Activated naive CD4-positive, alpha-beta T cell treated with anti-CD3 and anti-CD28 coated beads for 36 hours (primary cell): Measurements from ENCODE around the gene RARB. TPM values are rescaled to one million over a fixed set of nuclear protein-coding genes. Genes with fewer than 3 reads are reported as not detected.

Experiments used
- CTCF ChIA-PET: fragments of 350-600 bp; sonication (Branson Sonifier 250); formaldehyde crosslinking; loops from one replicate; lab custom pipeline; 2021; ENCODE audit warnings: antibody characterized with exemption; lab: Charles Lee
- DNase-seq: peaks from one replicate; pipeline ENCODE4 v3.0.0-alpha.2; 2020
- H3K27ac Mint-ChIP-seq: one replicate; pipeline ENCODE4 v1.8.0; 2021; ENCODE audit warnings: mild to moderate bottlenecking, mixed read lengths
- H3K27me3 Mint-ChIP-seq: one replicate; pipeline ENCODE4 v1.8.0; 2021; ENCODE audit warnings: low read depth, mixed read lengths
- H3K36me3 Mint-ChIP-seq: one replicate; pipeline ENCODE4 v1.8.0; 2021; ENCODE audit warnings: low read depth, mixed read lengths
- H3K4me1 Mint-ChIP-seq: one replicate; pipeline ENCODE4 v1.8.0; 2021; ENCODE audit warnings: low read depth, mixed read lengths
- H3K4me3 Mint-ChIP-seq: one replicate; pipeline ENCODE4 v1.8.0; 2021; ENCODE audit warnings: mild to moderate bottlenecking, moderate library complexity, mixed read lengths
- H3K9me3 Mint-ChIP-seq: one replicate; pipeline ENCODE4 v1.8.0; 2021; ENCODE audit warnings: mixed read lengths
- intact Hi-C: fragments of 100-400 bp; cut with micrococcal nuclease; formaldehyde crosslinking; loops from one replicate; pipeline ENCODE4 v1.15.1; 2023
- total RNA-seq, 2 experiments: library from RNA; stranded (reverse); gene quantifications; one replicate each; pipeline ENCODE4 v1.2.3, GENCODE V29; 2021

RARB gene
- total RNA-seq, 2 experiments from 2014 or later: not detected

DNA sequence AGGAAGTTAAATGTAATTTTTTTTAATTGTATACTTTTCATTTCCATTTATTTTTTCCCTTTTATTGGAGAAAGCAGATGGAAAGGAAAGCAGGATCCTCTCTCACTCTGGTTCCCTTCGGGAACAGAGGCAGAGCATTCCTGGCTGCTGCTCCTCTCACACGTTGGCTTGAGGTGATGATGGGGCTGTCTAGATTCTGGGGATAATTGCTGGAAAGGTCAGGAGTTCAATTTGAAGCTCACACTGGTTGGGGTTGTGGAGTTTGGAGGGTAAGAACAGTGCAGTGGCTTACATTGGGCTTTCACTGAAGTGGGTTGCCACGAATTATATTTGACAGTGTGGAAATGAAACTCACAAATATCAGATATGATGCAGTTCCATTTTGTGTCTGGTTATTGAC is 57.6 kb downstream of the RARB start:
- Mint-ChIP-seq H3K4me1 (no peaks in the 10 kb centered on the region), H3K36me3 (no peaks in the 10 kb centered on the region), H3K9me3 (no peaks in the 10 kb centered on the region), H3K4me3 (no peak overlapping the region), H3K27me3 (no peaks in the 10 kb centered on the region), H3K27ac (no peak overlapping the region)
- CTCF ChIA-PET: no interaction called here
- intact Hi-C loops: no loop called here
- no peak for DNase-seq

DNA sequence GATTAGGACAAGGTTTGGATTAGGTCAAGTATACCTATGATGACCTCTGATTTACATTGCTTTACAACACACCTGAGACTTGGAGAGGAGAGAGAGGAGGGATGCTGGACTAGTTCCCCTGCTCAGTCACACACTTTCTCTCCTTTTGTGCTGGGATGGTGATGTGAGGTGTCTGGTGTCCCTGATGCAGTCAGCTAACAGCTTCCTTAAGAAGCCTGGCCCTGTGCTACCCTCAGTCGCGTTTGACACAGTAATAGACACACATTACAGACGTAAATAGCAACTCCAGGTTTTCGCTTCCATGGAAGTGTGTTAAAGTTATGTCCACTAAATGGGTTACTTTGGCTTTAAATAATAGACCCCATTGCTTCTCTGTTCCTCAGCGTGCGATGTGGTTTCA is 58.9 kb downstream of the RARB start:
- Mint-ChIP-seq H3K4me3 (no peak overlapping the region), H3K27me3 (no peaks in the 10 kb centered on the region), H3K4me1 (no peaks in the 10 kb centered on the region), H3K36me3 (no peaks in the 10 kb centered on the region), H3K27ac (no peak overlapping the region), H3K9me3 (no peaks in the 10 kb centered on the region)
- intact Hi-C loops: no loop called here
- DNase-seq: no peak
- CTCF ChIA-PET: no interaction called here

DNA sequence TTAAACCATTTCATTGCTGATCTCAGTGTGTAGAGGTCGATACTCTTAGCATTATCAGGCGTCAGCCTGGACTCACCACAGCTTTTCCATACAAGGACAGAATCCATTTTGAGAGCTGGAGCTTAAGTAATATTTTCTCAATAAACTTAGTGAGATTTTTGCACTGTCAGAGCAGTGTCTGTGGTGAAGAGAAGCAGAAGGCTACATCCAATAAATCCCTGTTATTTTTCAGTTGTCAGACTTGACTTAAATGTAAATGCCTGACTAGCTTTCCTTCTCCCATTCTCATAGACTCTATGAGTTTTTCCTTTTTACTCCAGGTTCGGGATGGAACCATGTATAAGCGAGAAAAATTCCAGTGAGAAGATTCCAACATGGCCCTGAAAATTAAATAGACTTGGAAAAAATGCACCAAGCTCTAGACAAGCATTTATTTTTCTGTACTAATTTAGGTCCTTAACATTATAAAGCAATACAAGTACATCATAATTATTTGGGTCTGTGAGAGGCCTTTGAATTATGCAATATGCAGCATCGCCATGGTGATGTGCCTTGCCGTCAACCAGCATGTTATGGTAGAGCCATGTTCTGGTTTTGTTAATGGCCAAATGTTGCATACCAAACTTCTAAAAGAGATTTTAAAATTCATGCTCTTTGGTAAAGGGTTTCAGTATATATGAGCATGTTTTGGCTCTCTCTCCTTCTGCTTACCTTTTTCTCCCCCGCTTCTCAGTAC is 62.0 kb downstream of the RARB start:
- H3K27ac Mint-ChIP-seq: no peak overlapping the region
- H3K9me3 Mint-ChIP-seq: peaks cover 24% of the 10 kb centered on the region
- intact Hi-C loops: no loop called here
- H3K36me3 Mint-ChIP-seq: peaks cover 2% of the 10 kb centered on the region
- CTCF ChIA-PET: no interaction called here
- H3K4me3 Mint-ChIP-seq: no peak overlapping the region
- H3K4me1 Mint-ChIP-seq: no peaks in the 10 kb centered on the region
- no peaks in the 10 kb centered on the region for H3K27me3 Mint-ChIP-seq
- DNase-seq: no peak

DNA sequence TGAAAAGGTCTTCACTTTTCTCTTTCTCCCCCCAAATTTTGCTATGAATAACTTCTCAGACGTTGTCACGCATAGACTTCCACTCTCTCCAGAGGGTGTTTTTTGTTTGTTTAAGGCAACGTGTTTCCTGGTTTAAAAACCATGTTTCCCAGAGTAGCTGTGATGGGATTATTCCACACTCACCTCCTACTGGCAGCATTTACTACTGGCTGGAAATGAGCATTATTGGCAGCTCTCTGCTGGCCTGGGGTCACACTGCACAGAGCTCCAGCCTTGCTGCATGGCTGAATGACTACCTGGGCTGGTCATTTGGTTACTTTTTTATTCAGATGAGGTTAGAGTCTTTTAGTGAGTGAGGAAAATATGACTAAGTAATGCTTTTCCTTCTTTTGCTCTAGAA is 65.2 kb downstream of the RARB start:
- Mint-ChIP-seq H3K4me1 (no peaks in the 10 kb centered on the region), H3K36me3 (peaks cover 2% of the 10 kb centered on the region), H3K27me3 (no peaks in the 10 kb centered on the region), H3K27ac (no peak overlapping the region), H3K9me3 (peaks cover 30% of the 10 kb centered on the region), H3K4me3 (no peak overlapping the region)
- intact Hi-C loops: no loop called here
- no peak for DNase-seq
- CTCF ChIA-PET: no interaction called here

DNA sequence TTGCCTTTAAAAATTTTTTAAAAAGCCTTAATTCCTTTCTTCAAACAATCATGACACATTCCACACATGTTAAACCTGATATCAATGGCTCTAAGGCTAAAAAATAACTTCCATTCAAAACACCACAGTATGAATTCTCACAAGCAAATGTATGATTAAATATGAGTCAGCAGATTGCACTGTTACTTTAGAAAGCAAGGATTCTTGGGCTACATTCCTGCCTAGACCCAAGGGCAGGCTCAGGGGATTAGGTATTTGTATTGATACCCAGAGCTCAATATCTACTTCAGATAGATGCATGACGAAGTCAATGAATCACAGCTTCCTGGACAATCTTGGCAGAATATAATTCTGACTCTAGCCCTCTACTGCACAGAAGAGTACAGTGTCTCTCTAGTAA is 65.7 kb downstream of the RARB start:
- no peak for DNase-seq
- intact Hi-C loops: no loop called here
- Mint-ChIP-seq H3K27ac (no peak overlapping the region), H3K27me3 (no peaks in the 10 kb centered on the region), H3K36me3 (peaks cover 2% of the 10 kb centered on the region), H3K4me1 (no peaks in the 10 kb centered on the region), H3K9me3 (peaks cover 30% of the 10 kb centered on the region), H3K4me3 (no peak overlapping the region)
- CTCF ChIA-PET: no interaction called here

DNA sequence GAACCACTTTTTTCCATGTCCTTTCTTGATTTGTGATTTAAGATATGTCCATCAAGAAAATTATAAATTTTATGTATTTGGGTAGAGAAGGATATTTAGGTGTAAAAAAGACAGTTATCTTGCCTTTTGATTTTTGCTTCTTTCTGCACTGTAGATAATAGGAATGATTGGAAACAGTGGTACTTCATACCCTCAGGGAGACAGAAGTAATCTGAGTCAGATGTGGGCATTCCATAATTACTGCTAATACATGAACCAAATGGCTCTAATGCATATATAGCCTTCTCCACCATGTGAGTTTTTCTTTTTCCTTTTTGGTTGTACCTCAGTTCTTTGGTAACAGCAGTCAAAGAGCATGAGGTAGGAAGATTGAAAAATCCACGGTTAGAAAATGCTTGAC is 67.2 kb downstream of the RARB start:
- CTCF ChIA-PET: no interaction called here
- no peak overlapping the region for H3K4me3 Mint-ChIP-seq
- no peaks in the 10 kb centered on the region for H3K27me3 Mint-ChIP-seq
- H3K36me3 Mint-ChIP-seq: peaks cover 2% of the 10 kb centered on the region
- no peaks in the 10 kb centered on the region for H3K4me1 Mint-ChIP-seq
- no peak overlapping the region for H3K27ac Mint-ChIP-seq
- H3K9me3 Mint-ChIP-seq: peaks cover 30% of the 10 kb centered on the region
- intact Hi-C loops: no loop called here
- DNase-seq: no peak

DNA sequence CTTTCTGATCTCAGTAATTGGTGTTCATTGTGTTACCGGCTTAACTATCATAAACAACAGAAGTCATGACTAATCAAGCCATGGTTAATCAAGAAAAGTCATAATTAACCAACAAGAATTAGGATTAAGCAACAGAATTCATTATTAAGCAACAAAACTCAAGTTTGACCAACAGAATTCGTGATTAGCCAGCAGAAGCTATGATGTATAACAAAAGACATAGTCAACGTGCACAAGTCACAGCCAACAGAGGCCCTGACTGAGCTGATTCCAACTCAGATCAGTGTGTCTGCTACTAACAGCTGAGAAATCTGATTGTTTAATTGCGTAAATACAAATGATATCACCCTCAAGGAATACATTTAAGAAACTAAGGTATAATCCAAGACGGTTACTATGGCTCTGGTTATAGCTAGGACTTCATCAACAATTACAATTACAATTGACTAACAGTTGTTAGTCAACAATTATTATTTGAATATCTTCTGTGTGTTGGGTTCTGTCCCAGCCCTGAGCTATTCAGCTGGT is 67.7 kb downstream of the RARB start:
- Mint-ChIP-seq H3K27ac (no peak overlapping the region), H3K4me1 (no peaks in the 10 kb centered on the region), H3K27me3 (no peaks in the 10 kb centered on the region), H3K36me3 (peaks cover 2% of the 10 kb centered on the region), H3K9me3 (peaks cover 30% of the 10 kb centered on the region), H3K4me3 (no peak overlapping the region)
- DNase-seq: no peak
- intact Hi-C loops: no loop called here
- CTCF ChIA-PET: no interaction called here

DNA sequence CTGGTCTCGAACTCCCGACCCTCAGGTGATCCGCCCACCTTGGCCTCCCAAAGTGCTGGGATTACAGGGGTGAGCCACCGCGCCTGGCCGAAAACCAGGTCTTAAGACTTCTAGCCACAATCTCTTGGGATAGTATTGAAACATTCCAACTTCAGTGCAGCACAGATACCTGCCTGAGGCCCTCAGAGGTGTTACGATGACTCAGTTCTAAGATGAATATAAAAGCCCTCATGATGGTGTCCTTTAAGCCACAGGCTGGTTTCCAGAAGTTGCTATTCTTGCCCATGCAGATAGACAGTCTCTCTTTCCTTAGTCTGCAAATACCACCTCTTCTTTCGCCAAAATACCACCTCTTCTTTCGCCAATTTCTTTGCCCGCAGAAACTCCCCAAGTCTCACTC is 69.0 kb downstream of the RARB start:
- DNase-seq: no peak
- H3K4me3 Mint-ChIP-seq: no peak overlapping the region

DNA sequence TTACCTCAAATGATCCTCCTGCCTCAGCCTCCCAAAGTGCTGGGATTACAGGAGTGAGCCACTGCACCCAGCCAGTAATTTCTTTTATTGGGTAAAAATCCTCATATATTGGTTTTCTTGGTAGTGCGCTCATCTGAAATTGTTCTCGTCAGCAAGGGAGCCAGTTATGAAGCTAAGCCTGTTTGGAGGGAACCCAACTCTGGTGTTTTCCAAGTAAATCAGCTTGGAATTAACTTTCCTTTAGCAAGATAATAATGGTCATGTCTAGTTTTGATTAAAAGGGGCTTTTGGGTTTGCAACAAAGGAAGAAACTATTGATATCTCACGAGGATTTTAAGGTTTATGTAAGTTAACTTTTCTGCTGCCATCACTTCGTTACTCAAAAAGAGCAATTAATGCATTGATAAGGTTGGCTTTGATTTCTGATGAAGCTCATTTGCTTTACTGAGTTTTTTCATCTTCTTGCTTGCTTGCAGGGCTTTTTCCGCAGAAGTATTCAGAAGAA is 72.7 kb downstream of the RARB start:
- H3K36me3 Mint-ChIP-seq: no peaks in the 10 kb centered on the region
- peaks cover 5% of the 10 kb centered on the region for H3K27me3 Mint-ChIP-seq
- no peak overlapping the region for H3K27ac Mint-ChIP-seq
- no peak for DNase-seq
- no peaks in the 10 kb centered on the region for H3K4me1 Mint-ChIP-seq
- H3K9me3 Mint-ChIP-seq: no peaks in the 10 kb centered on the region
- intact Hi-C loops: no loop called here
- CTCF ChIA-PET: no interaction called here
- H3K4me3 Mint-ChIP-seq: no peak overlapping the region

More for the DNA sequence above, 69.0 kb downstream of the RARB start:
- Mint-ChIP-seq H3K27ac (no peak overlapping the region), H3K27me3 (peaks cover 1% of the 10 kb centered on the region), H3K36me3 (peaks cover 2% of the 10 kb centered on the region), H3K9me3 (peaks cover 30% of the 10 kb centered on the region), H3K4me1 (no peaks in the 10 kb centered on the region)
- intact Hi-C loops: no loop called here
- CTCF ChIA-PET: no interaction called here

DNA sequence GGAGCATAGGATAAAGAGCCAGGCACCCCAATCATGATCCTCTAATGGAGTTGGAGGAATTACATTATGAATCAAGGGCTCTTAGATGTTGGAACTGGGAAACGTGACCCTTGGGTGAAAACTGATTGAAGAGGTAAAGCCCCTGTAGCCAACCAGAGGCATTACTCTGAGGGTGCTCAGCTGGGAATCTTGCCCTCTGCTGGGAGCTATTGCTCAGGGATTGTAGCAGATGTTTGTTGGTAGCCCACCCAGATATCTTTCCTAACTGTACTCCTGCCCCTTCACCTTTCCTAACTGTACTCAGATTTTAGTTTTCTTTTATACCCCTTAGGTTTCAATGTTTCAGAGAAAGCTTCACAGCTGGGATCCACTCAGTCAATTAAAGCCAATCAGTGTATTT is 74.2 kb downstream of the RARB start:
- intact Hi-C loops: no loop called here
- CTCF ChIA-PET: no interaction called here
- DNase-seq: no peak
- Mint-ChIP-seq H3K27ac (no peak overlapping the region), H3K36me3 (no peaks in the 10 kb centered on the region), H3K27me3 (peaks cover 5% of the 10 kb centered on the region), H3K4me3 (no peak overlapping the region), H3K4me1 (no peaks in the 10 kb centered on the region), H3K9me3 (no peaks in the 10 kb centered on the region)

DNA sequence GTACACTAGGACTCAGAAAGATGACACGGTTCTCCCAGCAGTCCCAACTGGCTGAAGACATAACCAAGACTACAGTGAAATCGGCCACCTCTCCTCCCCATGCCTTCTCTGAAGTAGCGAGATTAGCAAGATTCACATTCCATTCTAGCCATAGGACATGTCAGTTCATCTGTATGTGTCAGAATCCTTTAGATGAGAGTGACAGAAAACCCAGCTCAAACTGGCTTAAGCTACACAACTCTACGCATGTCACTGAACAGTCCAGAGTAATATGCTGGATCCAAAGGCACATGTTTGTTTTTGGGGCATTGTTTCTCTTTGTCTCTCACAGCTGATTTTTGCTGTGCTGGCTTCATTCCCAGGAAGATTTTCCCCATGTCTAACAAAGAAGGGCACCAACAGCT is 75.8 kb downstream of the RARB start:
- H3K27me3 Mint-ChIP-seq: peaks cover 5% of the 10 kb centered on the region
- H3K9me3 Mint-ChIP-seq: no peaks in the 10 kb centered on the region
- intact Hi-C loops: no loop called here
- no peak overlapping the region for H3K27ac Mint-ChIP-seq
- DNase-seq: no peak
- no peak overlapping the region for H3K4me3 Mint-ChIP-seq
- H3K4me1 Mint-ChIP-seq: no peaks in the 10 kb centered on the region
- CTCF ChIA-PET: interaction anchor here (0.9 kb wide), 1 partner anchor 89 kb away, joined by 4 read pairs; no protein-coding TSS in a partner anchor
- H3K36me3 Mint-ChIP-seq: no peaks in the 10 kb centered on the region

DNA sequence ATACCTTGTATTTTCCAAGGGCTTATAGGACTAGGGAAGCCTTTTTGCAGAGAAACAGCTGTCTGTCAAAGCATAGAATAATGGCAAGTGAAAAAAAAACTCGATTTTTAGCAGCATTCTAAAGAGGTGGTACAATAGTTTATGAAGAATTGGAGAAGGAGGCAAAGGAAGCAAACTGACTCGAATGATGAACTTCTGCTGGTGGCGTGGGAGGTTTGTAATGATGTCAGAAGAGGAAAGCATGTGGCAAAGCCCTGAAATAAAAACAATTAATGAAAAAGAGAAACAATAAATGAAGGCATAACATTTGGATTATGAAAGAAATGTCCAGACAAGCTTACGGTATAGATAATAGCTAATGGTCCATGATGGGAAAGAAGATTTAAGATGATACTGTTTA is 77.5 kb downstream of the RARB start:
- no peaks in the 10 kb centered on the region for H3K36me3 Mint-ChIP-seq
- no peak overlapping the region for H3K4me3 Mint-ChIP-seq
- CTCF ChIA-PET: no interaction called here
- no peak overlapping the region for H3K27ac Mint-ChIP-seq
- H3K27me3 Mint-ChIP-seq: peaks cover 5% of the 10 kb centered on the region
- no peaks in the 10 kb centered on the region for H3K4me1 Mint-ChIP-seq
- no peak for DNase-seq
- intact Hi-C loops: no loop called here
- no peaks in the 10 kb centered on the region for H3K9me3 Mint-ChIP-seq

DNA sequence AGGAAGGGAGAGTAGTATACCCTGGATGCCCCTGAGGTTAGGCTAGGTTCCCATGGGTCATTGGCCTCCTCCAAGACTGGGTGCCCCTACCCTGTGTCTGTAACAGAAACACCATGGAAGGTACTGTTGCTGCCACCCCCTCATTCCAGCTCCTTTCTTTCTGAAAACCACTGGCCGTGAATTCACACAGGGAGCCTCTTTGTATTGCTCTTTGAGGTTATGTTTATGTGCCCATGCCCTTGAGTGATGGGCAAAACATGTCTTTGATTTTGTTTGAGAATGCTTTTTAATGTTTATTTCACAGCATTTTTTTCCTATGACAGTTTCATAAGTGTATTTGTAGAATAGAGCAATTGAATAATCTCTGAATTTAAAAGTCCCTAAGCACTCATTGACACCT is 79.7 kb downstream of the RARB start:
- Mint-ChIP-seq H3K27me3 (peaks cover 6% of the 10 kb centered on the region), H3K36me3 (no peaks in the 10 kb centered on the region), H3K4me1 (no peaks in the 10 kb centered on the region), H3K27ac (no peak overlapping the region), H3K9me3 (no peaks in the 10 kb centered on the region), H3K4me3 (no peak overlapping the region)
- CTCF ChIA-PET: no interaction called here
- intact Hi-C loops: no loop called here
- no peak for DNase-seq
